Natural killer cell (primary cell): Measurements from ENCODE around the gene UBL7. TPM values are rescaled to one million over a fixed set of nuclear protein-coding genes. Genes with fewer than 3 reads are reported as not detected.
A peak's percentile ranks its signal among the peaks of the same experiment; 100 is the strongest.

Experiments
- ATAC-seq, 3 donors: fragments of 150-1000 bp in 2 of 3; fragments of 200-7000 bp in 1 of 3; cut with Tn5 transposase; 1 replicate in 1 of 3; 2 replicates in 2 of 3; pipeline ENCODE4 v1.10.0; 2021; ENCODE audit warnings: mild to moderate bottlenecking in 2 of 3, moderate library complexity in 2 of 3
- DNase-seq, 2 donors: peaks; one replicate each; pipeline versions ENCODE4 v3.0.0 to v3.0.0-alpha.2; 2013 to 2021; ENCODE audit warnings: mixed read lengths in 1 of 2
- H3K27ac ChIP-seq: one replicate; pipeline ENCODE4 v1.5.1; 2013; ENCODE audit warnings: mild to moderate bottlenecking, low read length
- H3K27me3 ChIP-seq: one replicate; pipeline ENCODE4 v1.6.1; 2013; ENCODE audit warnings: low read length; ENCODE audit not compliant: control insufficient read depth, insufficient read depth
- H3K36me3 ChIP-seq: one replicate; pipeline ENCODE4 v1.6.1; 2013; ENCODE audit warnings: low read length; ENCODE audit not compliant: control insufficient read depth, insufficient read depth
- H3K4me1 ChIP-seq: one replicate; pipeline ENCODE4 v1.6.1; 2013; ENCODE audit warnings: low read length; ENCODE audit not compliant: control insufficient read depth, insufficient read depth
- H3K4me3 ChIP-seq: one replicate; pipeline ENCODE4 v1.5.1; 2013; ENCODE audit warnings: low read length
- H3K9me3 ChIP-seq: one replicate; pipeline ENCODE4 v1.6.1; 2013; ENCODE audit warnings: low read length; ENCODE audit not compliant: control insufficient read depth, insufficient read depth
- H3K27ac Mint-ChIP-seq, 2 donors: one replicate each; pipeline ENCODE4 v1.8.0; 2022; ENCODE audit warnings: mild to moderate bottlenecking in 2 of 2, mixed read lengths in 2 of 2, moderate library complexity in 1 of 2
- H3K27me3 Mint-ChIP-seq, 2 donors: one replicate each; pipeline ENCODE4 v1.8.0; 2022; ENCODE audit warnings: low read depth in 2 of 2, mixed read lengths in 2 of 2
- H3K36me3 Mint-ChIP-seq: one replicate; pipeline ENCODE4 v1.8.0; 2022; ENCODE audit warnings: mixed read lengths
- H3K4me1 Mint-ChIP-seq, 2 donors: one replicate each; pipeline ENCODE4 v1.8.0; 2022; ENCODE audit warnings: mixed read lengths in 2 of 2
- H3K4me3 Mint-ChIP-seq: one replicate; pipeline ENCODE4 v1.8.0; 2022; ENCODE audit warnings: mild to moderate bottlenecking, moderate library complexity, mixed read lengths
- H3K9me3 Mint-ChIP-seq, 2 donors: one replicate each; pipeline ENCODE4 v1.8.0; 2022; ENCODE audit warnings: mixed read lengths in 2 of 2
- WGBS: methylation state at CpG from one replicate; pipeline ENCODE4 v1.1.7; 2013; ENCODE audit warnings: missing lambda C conversion rate; ENCODE audit not compliant: insufficient coverage; 5-methylcytosine and 5-hydroxymethylcytosine counted together
- intact Hi-C: fragments of 100-400 bp; cut with micrococcal nuclease; formaldehyde crosslinking; loops from one replicate; pipeline ENCODE4 v1.14.2; 2022
- total RNA-seq, 4 donors: library from RNA; stranded (reverse); fragments of 120-200 nt in 1 of 4; gene quantifications; one replicate each; pipeline versions ENCODE4 v1.2.3 to v1.2.4, GENCODE V29; 2013 to 2022
- TF ChIP-seq, protein P1 (sequence below): fragments of 200-600 bp; IDR thresholded peaks from one replicate; pipeline ENCODE4 v1.8.0; 2022; ENCODE audit warnings: antibody characterized with exemption

Gene UBL7
- total RNA-seq, 3 donors from 2014 or later (not counting 1 experiment from before 2014, with no cell fraction given), result 25.1 to 38.7 (median 29.0) TPM

DNA sequence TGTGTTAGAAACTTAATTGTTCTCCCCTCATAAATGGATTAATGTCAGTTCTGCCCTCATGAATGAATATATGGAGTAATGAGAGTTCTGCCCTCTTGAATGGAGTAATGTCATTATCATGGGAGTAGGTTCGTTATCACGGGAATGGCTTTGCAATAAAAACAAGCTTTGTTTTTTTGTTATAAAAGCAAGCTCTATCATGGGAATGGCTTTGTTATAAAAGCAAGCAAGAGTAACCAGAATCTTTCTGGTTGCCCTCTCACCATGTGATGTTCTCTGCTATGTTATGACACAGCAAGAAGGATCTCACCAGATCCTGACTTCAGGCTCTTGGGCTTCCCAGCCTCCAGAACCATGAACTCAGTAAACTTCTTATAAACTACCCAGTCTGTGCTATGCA is 38.4 kb upstream of the UBL7 start:
- TF ChIP-seq, protein P1, sequence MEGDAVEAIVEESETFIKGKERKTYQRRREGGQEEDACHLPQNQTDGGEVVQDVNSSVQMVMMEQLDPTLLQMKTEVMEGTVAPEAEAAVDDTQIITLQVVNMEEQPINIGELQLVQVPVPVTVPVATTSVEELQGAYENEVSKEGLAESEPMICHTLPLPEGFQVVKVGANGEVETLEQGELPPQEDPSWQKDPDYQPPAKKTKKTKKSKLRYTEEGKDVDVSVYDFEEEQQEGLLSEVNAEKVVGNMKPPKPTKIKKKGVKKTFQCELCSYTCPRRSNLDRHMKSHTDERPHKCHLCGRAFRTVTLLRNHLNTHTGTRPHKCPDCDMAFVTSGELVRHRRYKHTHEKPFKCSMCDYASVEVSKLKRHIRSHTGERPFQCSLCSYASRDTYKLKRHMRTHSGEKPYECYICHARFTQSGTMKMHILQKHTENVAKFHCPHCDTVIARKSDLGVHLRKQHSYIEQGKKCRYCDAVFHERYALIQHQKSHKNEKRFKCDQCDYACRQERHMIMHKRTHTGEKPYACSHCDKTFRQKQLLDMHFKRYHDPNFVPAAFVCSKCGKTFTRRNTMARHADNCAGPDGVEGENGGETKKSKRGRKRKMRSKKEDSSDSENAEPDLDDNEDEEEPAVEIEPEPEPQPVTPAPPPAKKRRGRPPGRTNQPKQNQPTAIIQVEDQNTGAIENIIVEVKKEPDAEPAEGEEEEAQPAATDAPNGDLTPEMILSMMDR, result no peak
- Histone ChIP-seq H3K4me3 (no peak overlapping the region), H3K27ac (no peak overlapping the region), H3K4me1 (no peaks in the 10 kb centered on the region), H3K27me3 (no peaks in the 10 kb centered on the region), H3K9me3 (no peaks in the 10 kb centered on the region), H3K36me3 (no peaks in the 10 kb centered on the region)
- DNase-seq (no peak), ATAC-seq (no peak)
- Mint-ChIP-seq H3K27me3 (no peaks in the 10 kb centered on the region), H3K36me3 (peaks cover 4% of the 10 kb centered on the region), H3K27ac (no peak overlapping the region), H3K4me1 (no peaks in the 10 kb centered on the region), H3K4me3 (no peak overlapping the region), H3K9me3 (no peaks in the 10 kb centered on the region)
- 100% methylated on average over 2 of the region's 2 CpGs for WGBS
- intact Hi-C loops, result no loop called here

DNA sequence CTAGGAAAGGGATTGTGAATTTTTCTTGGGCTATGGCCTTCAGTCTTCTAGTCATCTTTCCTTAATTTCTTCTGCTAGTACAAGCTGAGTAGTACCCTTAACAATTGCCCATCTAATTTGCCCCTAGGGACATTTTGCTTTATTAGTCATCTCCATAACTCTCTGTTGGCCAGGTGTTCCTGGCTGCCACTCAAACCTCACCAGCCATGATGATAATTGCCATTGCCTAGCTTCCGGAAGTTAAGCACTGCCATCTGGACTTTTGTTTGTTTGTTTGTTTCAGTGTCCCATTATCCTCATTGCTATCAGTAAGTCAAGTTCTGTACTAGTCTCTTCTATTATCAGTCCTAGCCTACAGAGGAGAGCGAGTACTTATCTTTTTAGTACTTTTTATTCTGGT is 36.6 kb upstream of the UBL7 start:
- H3K27me3 ChIP-seq, result no peaks in the 10 kb centered on the region
- 98% methylated on average over 2 of the region's 2 CpGs for WGBS
- Mint-ChIP-seq H3K9me3 (no peaks in the 10 kb centered on the region), H3K27ac (no peak overlapping the region), H3K36me3 (no peaks in the 10 kb centered on the region), H3K4me1 (no peaks in the 10 kb centered on the region), H3K27me3 (no peaks in the 10 kb centered on the region), H3K4me3 (no peak overlapping the region)
- H3K4me1 ChIP-seq, result no peaks in the 10 kb centered on the region
- DNase-seq (no peak), ATAC-seq (no peak)
- intact Hi-C loops, result no loop called here
- H3K36me3 ChIP-seq, result no peaks in the 10 kb centered on the region
- TF ChIP-seq, protein P1, result no peak
- no peak overlapping the region for H3K27ac ChIP-seq
- no peak overlapping the region for H3K4me3 ChIP-seq
- H3K9me3 ChIP-seq, result no peaks in the 10 kb centered on the region

DNA sequence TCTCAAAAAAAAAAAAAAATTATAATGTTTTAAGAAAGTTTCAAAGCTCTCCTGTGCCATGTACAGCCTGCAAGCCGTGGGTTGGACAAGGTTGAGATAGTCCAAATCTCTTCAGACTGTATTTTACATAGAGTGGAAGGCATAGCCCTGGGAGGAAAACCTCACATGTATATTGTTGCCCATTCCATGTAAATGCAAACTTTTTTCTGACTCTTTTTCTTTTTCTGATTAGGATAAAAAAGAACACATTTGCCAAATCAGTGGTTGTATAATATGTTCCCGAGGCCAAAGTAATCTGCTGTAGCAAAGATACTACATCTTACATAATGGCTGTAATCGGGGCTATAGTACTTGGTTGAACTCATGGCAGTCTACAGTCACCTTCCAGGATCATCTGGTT is 35.7 kb upstream of the UBL7 start:
- Histone ChIP-seq H3K4me1 (no peaks in the 10 kb centered on the region), H3K27me3 (no peaks in the 10 kb centered on the region), H3K27ac (no peak overlapping the region), H3K36me3 (no peaks in the 10 kb centered on the region), H3K4me3 (no peak overlapping the region), H3K9me3 (no peaks in the 10 kb centered on the region)
- Mint-ChIP-seq H3K27ac (no peak overlapping the region), H3K9me3 (no peaks in the 10 kb centered on the region), H3K36me3 (no peaks in the 10 kb centered on the region), H3K27me3 (no peaks in the 10 kb centered on the region), H3K4me3 (no peak overlapping the region), H3K4me1 (no peaks in the 10 kb centered on the region)
- no peak for ATAC-seq
- DNase-seq, result no peak
- intact Hi-C loops, result no loop called here
- TF ChIP-seq, protein P1, result no peak
- 100% methylated on average over 1 of the region's 3 CpGs for WGBS

DNA sequence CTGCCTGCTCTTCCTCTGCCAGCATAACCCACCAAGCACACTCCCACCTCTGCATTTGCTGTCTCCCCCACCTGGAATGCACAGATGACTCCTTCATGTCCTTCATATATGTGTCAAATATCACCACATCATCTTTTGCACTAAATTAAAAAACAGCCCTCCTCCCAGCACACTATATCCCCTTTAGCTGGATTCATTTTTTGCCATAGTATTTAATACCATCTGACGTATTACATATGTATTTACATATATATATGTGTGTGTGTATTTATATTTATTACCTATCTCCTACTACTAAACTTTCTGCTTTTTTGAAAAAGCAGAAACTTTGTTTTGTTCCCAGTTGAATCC is 29.4 kb upstream of the UBL7 start:
- Mint-ChIP-seq H3K4me1 (peaks cover 14% of the 10 kb centered on the region in 2 donors), H3K27me3 (no peaks in the 10 kb centered on the region), H3K9me3 (no peaks in the 10 kb centered on the region), H3K4me3 (peak overlapping the region; percentile 43), H3K36me3 (no peaks in the 10 kb centered on the region), H3K27ac (peak overlapping the region; percentile 14 to 78)
- TF ChIP-seq, protein P1, result no peak
- ATAC-seq (no peak), DNase-seq (no peak)
- H3K9me3 ChIP-seq, result no peaks in the 10 kb centered on the region
- no peak overlapping the region for H3K4me3 ChIP-seq
- H3K27ac ChIP-seq, result peak overlapping the region; percentile 22
- H3K4me1 ChIP-seq, result peaks cover 20% of the 10 kb centered on the region
- H3K36me3 ChIP-seq, result no peaks in the 10 kb centered on the region
- H3K27me3 ChIP-seq, result no peaks in the 10 kb centered on the region
- intact Hi-C loops, result no loop called here
- WGBS, result no CpG with 5 or more reads among the region's 1 CpG
